ENCODE measurements around the gene G3BP2.
A peak's percentile ranks its signal among the peaks of the same experiment; 100 is the strongest.
"Not testable (repeated sequence)": the region's sequence is repeated elsewhere in the genome, so short reads cannot be mapped to it uniquely, and the experiment has no call there.

The G3BP2 gene

GRCh38 chr4:75673027-75673958, at the start of gene G3BP2:
Gene G3BP2, minus strand, starts transcription at chr4:75673411. Its CDS starts 11,386 bp downstream, at chr4:75662025.
- ATAC-seq, result peak; percentile 95 to 96

- ATAC-seq, result no peak
These were observed 49.2 kb upstream of the G3BP2 start for GRCh38 chr4:75722417-75722816.

- ATAC-seq, result no peak
These were observed 45.3 kb upstream of the G3BP2 start for GRCh38 chr4:75718529-75718928.

GRCh38 chr4:75717408-75717807, 44.2 kb upstream of the G3BP2 start:
- ATAC-seq, result no peak

GRCh38 chr4:75716054-75716453, 42.8 kb upstream of the G3BP2 start:
- ATAC-seq, result not testable (repeated sequence)

- ATAC-seq, result no peak
These were observed 42.0 kb upstream of the G3BP2 start for GRCh38 chr4:75715105-75715799.

- ATAC-seq, result no peak
These were observed 41.5 kb upstream of the G3BP2 start for GRCh38 chr4:75714704-75715103.

- no peak for ATAC-seq
These were observed 40.8 kb upstream of the G3BP2 start for GRCh38 chr4:75714011-75714410.

GRCh38 chr4:75710246-75710645, 37.0 kb upstream of the G3BP2 start:
- no peak for ATAC-seq

- ATAC-seq, result peak in 1 of 2 donors; percentile 56
These were observed 35.0 kb upstream of the G3BP2 start for GRCh38 chr4:75708218-75708691.

GRCh38 chr4:75705198-75705977, 32.2 kb upstream of the G3BP2 start:
- ATAC-seq, result no peak

- no peak for ATAC-seq
These were observed 29.8 kb upstream of the G3BP2 start for GRCh38 chr4:75702919-75703411.

GRCh38 chr4:75699299-75699698, 26.1 kb upstream of the G3BP2 start:
- ATAC-seq, result peak; percentile 56 to 82

- peak in 1 of 2 donors; percentile 20 for ATAC-seq
These were observed 25.7 kb upstream of the G3BP2 start for GRCh38 chr4:75698963-75699228.

- ATAC-seq, result peak; percentile 69
These were observed 25.2 kb upstream of the G3BP2 start for GRCh38 chr4:75698162-75698962.

GRCh38 chr4:75696581-75696980, 23.4 kb upstream of the G3BP2 start:
- no peak for ATAC-seq

GRCh38 chr4:75696071-75696470, 22.9 kb upstream of the G3BP2 start:
- peak in 1 of 2 donors; percentile 48 for ATAC-seq

- not testable (repeated sequence) for ATAC-seq
These were observed 18.9 kb upstream of the G3BP2 start for GRCh38 chr4:75692066-75692465.

GRCh38 chr4:75687125-75687524, 13.9 kb upstream of the G3BP2 start:
- ATAC-seq, result not testable (repeated sequence)

- peak; percentile 58 to 64 for ATAC-seq
These were observed 13.1 kb upstream of the G3BP2 start for GRCh38 chr4:75686346-75686745.

- no peak for ATAC-seq
These were observed 12.5 kb upstream of the G3BP2 start for GRCh38 chr4:75685546-75686189.

Measured in activated CD4-positive, CD25-positive, alpha-beta regulatory T cell treated with anti-CD3 and anti-CD28 coated beads, Interleukin-2, amount 50 U/mL, for 24 hours (primary cell).